Cardiac muscle cell (in vitro differentiated cells and primary cell): ENCODE measurements around the gene SLC19A1. TPM values are rescaled to one million over a fixed set of nuclear protein-coding genes. Genes with fewer than 3 reads are reported as not detected.

Experiments
- DNase-seq, 2 donors: peaks; one replicate each; pipeline versions ENCODE4 v3.0.0 to v3.0.0-alpha.2; 2010 to 2017; ENCODE audit warnings: low read depth in 1 of 2, low spot score in 1 of 2
- H3K27ac ChIP-seq: fragments of 200-600 bp; sonication (generic); 2 replicates; pipeline ENCODE4 v1.5.1; 2016
- H3K27me3 ChIP-seq: fragments of 200-600 bp; sonication (generic); 2 replicates; pipeline ENCODE4 v1.6.0; 2016; ENCODE audit warnings: control low read depth
- H3K36me3 ChIP-seq: fragments of 200-600 bp; sonication (generic); 2 replicates; pipeline ENCODE4 v1.5.1; 2016; ENCODE audit warnings: control low read depth
- H3K4me1 ChIP-seq: fragments of 200-600 bp; sonication (generic); 2 replicates; pipeline ENCODE4 v1.8.1; 2017; ENCODE audit warnings: low read depth, mild to moderate bottlenecking, mixed run types
- H3K4me3 ChIP-seq: fragments of 200-600 bp; sonication (generic); 2 replicates; pipeline ENCODE4 v1.5.1; 2016; ENCODE audit warnings: mild to moderate bottlenecking
- H3K9me3 ChIP-seq: fragments of 200-600 bp; sonication (generic); 2 replicates; pipeline ENCODE4 v1.5.1; 2017; ENCODE audit warnings: low read depth, mild to moderate bottlenecking, control low read depth
- CTCF ChIP-seq: IDR thresholded peaks from 2 replicates; pipeline ENCODE4 v1.5.1; 2012; ENCODE audit warnings: low read depth, mild to moderate bottlenecking, low read length
- polyA plus RNA-seq: library from polyadenylated mRNA; unstranded; fragments of >200 nt; fragmentation: Nextera tagmentation; extraction: Ambion mirVana; gene quantifications from 2 replicates; pipeline ENCODE4 v1.2.1, GENCODE V29; 2016
- total RNA-seq: library from RNA; depleted of rRNA; stranded (reverse); fragments of >200 nt; gene quantifications from 2 replicates; pipeline ENCODE4 v1.2.3, GENCODE V29; 2016

Gene SLC19A1
- total and polyA plus RNA-seq, 2 experiments from 2014 or later, result 25.4 to 50.3 TPM

DNA sequence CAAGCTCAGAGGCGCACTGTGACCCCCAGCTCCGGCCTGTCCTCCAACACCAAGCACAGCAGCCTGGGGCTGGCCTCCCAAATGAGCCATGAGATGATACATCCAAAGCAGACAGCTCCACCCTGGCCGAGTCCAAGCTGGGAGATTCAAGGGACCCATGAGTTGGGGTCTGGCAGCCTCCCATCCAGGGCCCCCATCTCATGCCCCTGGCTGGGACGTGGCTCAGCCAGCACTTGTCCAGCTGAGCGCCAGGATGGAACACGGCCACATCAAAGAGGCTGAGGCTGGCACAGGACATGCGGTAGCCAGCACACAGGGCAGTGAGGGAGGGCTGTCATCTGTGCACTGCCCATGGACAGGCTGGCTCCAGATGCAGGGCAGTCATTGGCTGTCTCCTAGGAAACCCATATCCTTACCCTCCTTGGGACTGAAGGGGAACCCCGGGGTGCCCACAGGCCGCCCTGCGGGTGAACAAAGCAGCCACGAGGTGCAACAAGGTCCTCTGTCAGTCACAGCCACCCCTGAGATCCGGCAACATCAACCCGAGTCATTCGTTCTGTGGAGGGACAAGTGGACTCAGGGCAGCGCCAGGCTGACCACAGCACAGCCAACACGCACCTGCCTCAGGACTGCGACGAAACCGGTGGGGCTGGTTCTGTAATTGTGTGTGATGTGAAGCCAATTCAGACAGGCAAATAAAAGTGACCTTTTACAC is 29.1 kb downstream of the SLC19A1 start:
- Histone ChIP-seq H3K9me3 (no peaks in the 10 kb centered on the region), H3K4me3 (no peak overlapping the region), H3K27me3 (no peaks in the 10 kb centered on the region), H3K27ac (peak overlapping the region; percentile 53), H3K4me1 (no peaks in the 10 kb centered on the region), H3K36me3 (peaks cover 22% of the 10 kb centered on the region)
- no peak for TF ChIP-seq CTCF
- no peak for DNase-seq

- Histone ChIP-seq H3K4me3 (no peak overlapping the region), H3K27ac (peak overlapping the region; percentile 53), H3K27me3 (no peaks in the 10 kb centered on the region), H3K36me3 (peaks cover 22% of the 10 kb centered on the region), H3K4me1 (no peaks in the 10 kb centered on the region), H3K9me3 (no peaks in the 10 kb centered on the region)
- DNase-seq, result no peak
- TF ChIP-seq CTCF, result no peak
Measured at GRCh38 chr21:45512626-45513002, 29.6 kb downstream of the SLC19A1 start.

DNA sequence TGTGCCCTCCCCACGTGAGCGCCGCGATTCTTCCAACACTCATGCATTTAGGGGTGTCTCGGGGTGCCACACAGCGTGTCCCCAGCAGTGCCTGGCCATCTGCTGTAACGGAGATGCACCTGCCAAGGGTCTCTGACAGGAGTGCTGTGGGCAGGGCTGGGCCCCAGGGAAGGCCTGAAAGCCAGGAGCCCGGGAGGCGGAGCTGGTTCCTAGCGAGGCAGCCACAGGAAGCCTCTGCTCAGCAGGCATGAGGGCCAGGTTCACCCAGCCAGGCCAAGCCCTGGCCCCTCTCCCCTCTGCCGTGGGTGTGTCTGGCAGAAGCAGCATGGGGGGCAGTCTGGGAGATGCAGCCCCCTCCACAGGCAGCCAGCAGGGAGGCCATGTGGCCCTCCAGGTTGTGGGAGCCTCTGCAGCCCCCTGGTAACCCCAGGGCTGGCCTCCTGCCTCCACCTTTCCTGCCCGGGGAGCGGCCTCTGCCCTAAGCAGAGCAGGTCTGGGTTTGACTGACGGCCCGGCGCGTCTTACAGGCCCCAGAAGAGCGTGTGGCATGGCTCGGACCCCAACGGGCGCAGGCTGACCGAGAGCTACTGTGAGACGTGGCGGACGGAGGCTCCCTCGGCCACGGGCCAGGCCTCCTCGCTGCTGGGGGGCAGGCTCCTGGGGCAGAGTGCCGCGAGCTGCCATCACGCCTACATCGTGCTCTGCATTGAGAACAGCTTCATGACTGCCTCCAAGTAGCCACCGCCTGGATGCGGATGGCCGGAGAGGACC is 30.4 kb downstream of the SLC19A1 start:
- Histone ChIP-seq H3K27ac (peak overlapping the region; percentile 53), H3K9me3 (no peaks in the 10 kb centered on the region), H3K4me1 (no peaks in the 10 kb centered on the region), H3K36me3 (peaks cover 22% of the 10 kb centered on the region), H3K4me3 (no peak overlapping the region), H3K27me3 (no peaks in the 10 kb centered on the region)
- DNase-seq, result no peak
- TF ChIP-seq CTCF, result no peak

GRCh38 chr21:45511007-45511406 is 31.2 kb downstream of the SLC19A1 start:
- H3K9me3 ChIP-seq, result no peaks in the 10 kb centered on the region
- no peaks in the 10 kb centered on the region for H3K4me1 ChIP-seq
- peaks cover 25% of the 10 kb centered on the region for H3K36me3 ChIP-seq
- no peak overlapping the region for H3K4me3 ChIP-seq
- no peak for DNase-seq
- peak overlapping the region; percentile 53 for H3K27ac ChIP-seq
- H3K27me3 ChIP-seq, result no peaks in the 10 kb centered on the region
- TF ChIP-seq CTCF, result no peak

DNA sequence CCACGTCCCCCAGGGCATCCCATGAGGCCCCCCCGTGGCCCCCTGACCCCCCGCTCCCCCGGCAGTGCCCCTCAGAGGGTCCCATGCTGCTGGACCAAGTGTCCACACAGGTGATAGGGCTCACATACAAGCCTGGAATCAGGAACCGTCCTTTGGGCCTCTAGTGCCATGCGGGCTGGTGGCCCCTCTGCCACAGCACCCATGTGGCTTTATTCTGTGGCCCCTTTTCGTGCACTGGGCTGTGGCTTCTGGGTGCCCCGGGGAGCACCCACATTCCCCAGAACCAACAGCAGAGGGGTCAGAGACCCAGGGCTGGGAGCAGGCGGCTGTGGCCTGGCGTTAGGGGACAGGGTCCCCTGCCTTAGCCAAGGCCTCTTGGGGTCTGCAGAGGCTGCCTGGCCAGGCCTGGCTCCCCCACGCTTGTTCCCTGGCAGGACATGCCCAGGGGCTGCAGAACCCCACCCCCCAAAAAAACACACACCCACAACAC is 31.7 kb downstream of the SLC19A1 start:
- H3K36me3 ChIP-seq, result peaks cover 27% of the 10 kb centered on the region
- no peaks in the 10 kb centered on the region for H3K9me3 ChIP-seq
- H3K27me3 ChIP-seq, result no peaks in the 10 kb centered on the region
- H3K27ac ChIP-seq, result peak overlapping the region; percentile 34
- no peaks in the 10 kb centered on the region for H3K4me1 ChIP-seq
- no peak for DNase-seq
- no peak overlapping the region for H3K4me3 ChIP-seq
- TF ChIP-seq CTCF, result no peak
